ENCODE measurements around the gene FOXD3.

FOXD3 gene

GRCh38 chr1:63316598-63316983, 5.8 kb upstream of the FOXD3 start:
- Histone ChIP-seq H3K4me3 (replicated peaks; ENCODE audit: insufficient read depth, low read length) (peak overlapping the region; percentile 58), H3K27me3 (ENCODE audit: insufficient read depth, poor library complexity, severe bottlenecking) (peaks cover 56% of the 10 kb centered on the region), H3K27ac (replicated peaks) (no peak overlapping the region)
- TF ChIP-seq CTCF (IDR thresholded peaks at IDR 0.05; ENCODE audit: insufficient read depth, low read length): no peak
- no peak for TF ChIP-seq REST (IDR thresholded peaks at IDR 0.05; ENCODE audit: insufficient replicate concordance, low read depth)
- TF ChIP-seq SPI1 (IDR thresholded peaks at IDR 0.05; ENCODE audit: borderline replicate concordance, low read depth): no peak
- TF ChIP-seq GABPA (IDR thresholded peaks at IDR 0.05; ENCODE audit: low read depth): no peak
- TF ChIP-seq POLR2AphosphoS5 (IDR thresholded peaks at IDR 0.05; ENCODE audit: low read depth): no peak
- no peak for DNase-seq (ENCODE audit: low read depth in 1 of 2, low spot score in 1 of 2)

- peak; percentile 43 to 78 for DNase-seq (ENCODE audit: low read depth in 1 of 2, low spot score in 1 of 2)
- H3K27me3 ChIP-seq (ENCODE audit: insufficient read depth, poor library complexity, severe bottlenecking): peaks cover 63% of the 10 kb centered on the region
- H3K27ac ChIP-seq (replicated peaks): no peak overlapping the region
- TF ChIP-seq POLR2AphosphoS5 (IDR thresholded peaks at IDR 0.05; ENCODE audit: low read depth): no peak
- TF ChIP-seq CTCF (IDR thresholded peaks at IDR 0.05; ENCODE audit: insufficient read depth, low read length): peak; percentile 44
- TF ChIP-seq REST (IDR thresholded peaks at IDR 0.05; ENCODE audit: insufficient replicate concordance, low read depth): no peak
- peak overlapping the region; percentile 58 for H3K4me3 ChIP-seq (replicated peaks; ENCODE audit: insufficient read depth, low read length)
These were observed 5.2 kb upstream of the FOXD3 start for GRCh38 chr1:63316984-63317816.

GRCh38 chr1:63317817-63318152, 4.6 kb upstream of the FOXD3 start:
- DNase-seq (ENCODE audit: low read depth in 1 of 2, low spot score in 1 of 2): no peak
- peak overlapping the region; percentile 58 for H3K4me3 ChIP-seq (replicated peaks; ENCODE audit: insufficient read depth, low read length)
- H3K27me3 ChIP-seq (ENCODE audit: insufficient read depth, poor library complexity, severe bottlenecking): peaks cover 64% of the 10 kb centered on the region
- TF ChIP-seq POLR2AphosphoS5 (IDR thresholded peaks at IDR 0.05; ENCODE audit: low read depth) (no peak), SPI1 (IDR thresholded peaks at IDR 0.05; ENCODE audit: borderline replicate concordance, low read depth) (no peak), CTCF (IDR thresholded peaks at IDR 0.05; ENCODE audit: insufficient read depth, low read length) (no peak), REST (IDR thresholded peaks at IDR 0.05; ENCODE audit: insufficient replicate concordance, low read depth) (no peak), GABPA (IDR thresholded peaks at IDR 0.05; ENCODE audit: low read depth) (no peak)
- H3K27ac ChIP-seq (replicated peaks): no peak overlapping the region

All from HL-60 (cell line).